ENCODE results near the gene KCNA10.

KCNA10 gene

GRCh38 chr1:110477041-110477440 is 41.9 kb downstream of the KCNA10 start:
- DNase-seq: no peak

- DNase-seq: no peak
These were observed 42.8 kb downstream of the KCNA10 start for GRCh38 chr1:110476028-110476765.

- DNase-seq: no peak
These were observed 43.5 kb downstream of the KCNA10 start for GRCh38 chr1:110475362-110476027.

GRCh38 chr1:110474444-110474843 is 44.5 kb downstream of the KCNA10 start:
- no peak for DNase-seq

- no peak for DNase-seq
These were observed 46.4 kb downstream of the KCNA10 start for GRCh38 chr1:110472546-110472945.

- no peak for DNase-seq
These were observed 47.8 kb downstream of the KCNA10 start for GRCh38 chr1:110471131-110471530.

Data from cerebellar nuclear complex (tissue), 1 donor.